Measurements from ENCODE around the gene POU2AF2.
"Not testable (repeated sequence)": the region's sequence is repeated elsewhere in the genome, so short reads cannot be mapped to it uniquely, and the experiment has no call there.

Gene POU2AF2

DNA sequence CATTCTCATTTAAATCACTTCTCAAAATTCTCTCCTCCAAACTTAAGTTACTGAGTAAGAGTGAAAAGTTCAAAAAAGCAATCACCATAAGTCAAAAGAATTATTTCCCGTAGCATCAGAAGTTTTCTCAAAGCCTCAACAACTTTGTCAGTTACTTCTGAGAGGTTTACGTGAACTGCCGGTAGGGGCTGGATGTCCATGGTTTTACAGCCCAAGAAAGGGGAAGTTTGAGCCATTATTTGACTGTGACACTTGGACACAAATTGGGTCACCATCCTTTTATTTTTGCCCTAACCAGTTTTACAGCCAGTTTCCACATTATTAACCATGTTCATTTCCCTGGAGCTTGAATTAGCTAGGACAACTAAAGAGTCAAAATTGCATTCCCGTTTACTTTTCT lies 60.4 kb downstream of the POU2AF2 start:
- DNase-seq: no peak

DNA sequence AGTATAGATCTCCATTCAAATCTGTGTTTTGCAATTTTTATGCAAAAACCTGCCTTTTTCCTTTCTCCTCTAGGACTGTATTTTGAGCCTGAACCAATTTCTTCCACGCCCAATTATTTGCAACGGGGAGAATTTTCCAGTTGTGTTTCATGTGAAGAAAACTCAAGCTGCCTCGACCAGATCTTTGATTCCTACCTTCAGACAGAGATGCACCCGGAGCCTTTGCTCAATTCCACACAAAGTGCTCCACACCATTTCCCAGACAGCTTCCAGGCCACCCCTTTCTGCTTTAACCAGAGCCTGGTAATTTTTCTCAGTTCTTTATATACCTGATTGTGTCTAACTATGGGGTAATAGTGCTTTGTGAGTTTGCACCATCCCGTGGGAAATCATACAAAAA lies 60.8 kb downstream of the POU2AF2 start:
- no peak for DNase-seq

DNA sequence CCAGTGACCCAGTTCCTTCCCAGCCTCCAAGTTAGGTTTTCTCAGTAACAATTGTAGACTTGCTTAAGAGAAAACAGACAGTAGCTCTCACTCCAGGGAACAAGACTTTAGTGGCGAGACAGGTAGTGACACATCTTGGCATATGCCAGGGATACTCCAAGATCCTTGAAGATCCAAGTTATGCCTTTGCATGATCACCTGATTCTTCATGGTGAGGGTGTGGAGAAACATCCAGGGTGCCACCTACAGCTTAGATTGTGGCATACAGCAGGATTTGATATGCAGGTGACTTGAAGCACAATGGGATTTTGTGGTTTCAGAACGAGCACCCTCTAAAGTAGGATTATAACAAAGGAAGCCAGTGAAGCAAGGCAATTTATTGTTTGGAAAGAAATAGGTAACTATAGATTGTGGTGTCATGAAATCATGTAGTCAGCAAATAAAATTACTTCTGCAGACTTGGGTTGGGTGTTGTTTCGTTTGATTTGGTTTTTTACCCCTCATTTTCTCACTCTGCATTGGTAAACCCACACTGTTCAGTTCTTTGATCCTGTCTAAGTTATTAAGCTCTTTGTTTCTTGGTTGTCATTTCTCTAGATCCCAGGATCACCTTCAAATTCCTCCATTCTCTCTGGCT lies 62.1 kb downstream of the POU2AF2 start:
- no peak for DNase-seq

DNA sequence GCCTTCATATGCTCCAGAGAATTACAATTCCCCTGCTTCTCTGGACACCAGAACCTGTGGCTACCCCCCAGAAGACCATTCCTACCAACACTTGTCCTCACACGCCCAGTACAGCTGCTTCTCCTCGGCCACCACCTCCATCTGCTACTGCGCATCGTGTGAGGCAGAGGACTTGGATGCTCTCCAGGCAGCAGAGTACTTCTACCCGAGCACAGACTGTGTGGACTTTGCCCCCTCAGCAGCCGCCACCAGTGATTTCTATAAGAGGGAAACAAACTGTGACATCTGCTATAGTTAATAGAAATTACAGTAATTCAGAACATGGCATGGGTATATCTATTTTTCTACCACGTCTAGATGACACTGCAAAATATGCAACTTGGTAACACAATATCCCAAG lies 62.6 kb downstream of the POU2AF2 start:
- no peak for DNase-seq

DNA sequence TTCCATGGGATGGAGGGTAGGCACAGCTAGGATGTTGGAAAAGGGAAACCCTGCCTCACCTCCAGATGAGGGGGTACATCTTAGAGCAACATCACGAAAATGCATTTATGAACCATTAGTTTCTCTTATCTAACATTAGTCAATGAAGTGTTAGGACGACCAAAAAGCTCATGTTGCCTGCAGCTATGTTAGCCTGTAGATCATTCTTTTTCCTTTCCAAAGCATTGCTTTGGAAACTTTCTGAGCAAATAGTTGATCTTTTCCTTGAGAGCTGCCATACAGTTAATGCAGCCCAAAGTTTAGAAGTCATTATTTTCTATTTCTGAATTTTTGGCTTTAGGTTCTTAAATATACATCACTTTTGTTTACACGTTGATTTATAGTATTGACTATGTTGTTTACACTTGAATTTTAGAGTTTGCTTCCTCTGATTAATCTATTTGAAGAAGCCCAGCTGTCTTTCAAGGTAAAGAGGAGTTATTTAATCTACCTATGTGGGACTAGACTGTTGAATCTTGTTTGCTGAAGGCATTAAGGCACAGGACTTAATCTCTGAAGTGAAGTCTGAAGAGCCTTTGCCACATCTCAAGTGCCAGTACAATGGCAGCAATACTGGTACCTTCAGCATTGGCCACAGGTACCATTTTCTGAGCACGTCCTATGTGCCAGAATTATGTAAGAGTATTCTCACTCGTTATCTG lies 63.8 kb downstream of the POU2AF2 start:
- DNase-seq: no peak

DNA sequence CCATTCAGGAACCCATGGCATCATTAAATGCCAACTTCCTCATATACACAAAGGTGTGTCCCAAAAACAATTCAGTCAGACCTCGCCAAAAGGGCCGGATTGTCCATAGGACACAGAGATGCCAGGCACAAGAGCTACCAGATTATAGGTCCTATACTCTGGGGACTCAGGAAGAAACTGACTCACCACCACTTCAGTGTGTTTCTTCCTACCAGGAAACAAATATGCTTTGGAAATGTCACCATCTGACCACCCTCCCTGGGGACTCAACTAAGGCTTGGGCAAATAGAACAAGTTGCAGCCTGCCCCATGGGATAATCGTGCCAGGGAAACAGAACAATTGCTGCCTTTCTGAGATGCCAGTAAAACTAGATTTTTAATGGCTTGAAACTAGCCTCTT lies 64.6 kb downstream of the POU2AF2 start:
- DNase-seq: no peak

DNA sequence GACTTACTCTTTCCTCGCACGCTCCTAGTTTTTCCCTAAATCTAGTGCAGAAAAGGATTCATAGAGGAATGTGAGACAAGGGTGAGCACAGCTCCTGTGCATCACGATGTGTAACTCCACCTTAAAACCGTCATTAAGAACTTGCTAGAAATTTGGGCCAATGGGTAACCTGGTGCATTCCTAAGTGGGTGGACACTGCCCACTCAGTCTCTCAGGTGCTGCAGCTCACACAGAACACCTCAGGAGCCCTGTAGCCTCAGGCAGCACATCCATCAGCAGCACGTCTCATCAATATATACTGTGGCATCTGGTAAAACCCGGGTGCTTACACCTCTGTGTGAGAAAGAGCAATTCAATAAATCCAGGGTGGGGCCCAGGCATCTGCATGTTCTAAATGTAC lies 65.2 kb downstream of the POU2AF2 start:
- no peak for DNase-seq

DNA sequence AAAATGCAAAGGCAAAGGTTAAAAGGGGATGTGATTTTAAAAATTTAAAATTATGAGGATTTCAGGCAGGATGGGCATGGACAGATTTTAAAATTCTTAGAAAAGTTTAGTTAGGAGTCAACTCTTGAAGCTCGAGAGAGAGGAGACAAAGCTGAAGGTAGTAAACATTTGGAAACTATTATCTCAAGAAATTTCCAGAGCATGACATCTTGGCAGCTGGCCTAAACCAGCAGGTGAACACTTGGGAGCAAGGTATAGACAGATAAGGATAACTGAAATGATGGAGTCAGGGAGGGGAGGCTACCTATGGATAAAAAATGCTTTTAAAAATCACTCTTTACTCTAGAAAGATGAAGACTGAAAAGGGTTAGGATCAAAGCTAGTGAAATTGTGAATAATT lies 66.6 kb downstream of the POU2AF2 start:
- DNase-seq: no peak

DNA sequence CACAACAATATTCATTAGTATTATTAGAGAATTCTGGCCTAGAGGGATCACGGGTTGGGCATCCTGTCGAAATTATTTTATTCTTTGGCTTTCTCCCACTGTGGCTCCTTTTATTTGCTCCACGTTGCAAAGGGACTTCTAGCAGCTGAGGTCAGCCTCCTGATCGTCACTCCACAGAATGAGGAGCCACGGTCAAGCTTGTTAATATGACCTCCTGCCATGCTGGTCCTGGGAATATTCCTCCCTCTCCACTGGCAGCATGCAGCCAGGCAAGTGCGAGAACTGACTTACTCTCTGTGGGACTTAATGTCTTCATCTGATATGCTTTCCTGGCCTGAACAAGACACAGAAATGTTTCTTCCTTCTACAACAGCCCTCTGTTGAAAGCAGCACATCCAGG lies 73.8 kb downstream of the POU2AF2 start:
- DNase-seq: no peak

DNA sequence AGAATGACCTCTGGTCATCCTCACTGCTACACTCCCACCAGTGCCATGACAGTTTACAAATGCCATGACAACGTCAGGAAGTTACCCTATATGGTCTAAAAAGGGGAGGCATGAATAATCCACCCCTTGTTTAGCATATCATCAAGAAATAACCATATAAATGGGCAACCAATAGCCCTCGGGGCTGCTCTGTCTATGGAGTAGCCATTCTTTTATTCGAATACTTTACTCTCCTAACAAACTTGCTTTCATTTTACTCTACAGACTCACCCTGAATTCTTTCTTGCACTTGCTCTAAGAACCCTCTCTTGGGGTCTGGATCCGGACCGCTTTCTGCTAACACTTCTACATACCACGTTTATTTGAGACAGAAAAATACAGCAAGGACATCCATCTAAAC lies 74.7 kb downstream of the POU2AF2 start:
- DNase-seq: not testable (repeated sequence)

DNA sequence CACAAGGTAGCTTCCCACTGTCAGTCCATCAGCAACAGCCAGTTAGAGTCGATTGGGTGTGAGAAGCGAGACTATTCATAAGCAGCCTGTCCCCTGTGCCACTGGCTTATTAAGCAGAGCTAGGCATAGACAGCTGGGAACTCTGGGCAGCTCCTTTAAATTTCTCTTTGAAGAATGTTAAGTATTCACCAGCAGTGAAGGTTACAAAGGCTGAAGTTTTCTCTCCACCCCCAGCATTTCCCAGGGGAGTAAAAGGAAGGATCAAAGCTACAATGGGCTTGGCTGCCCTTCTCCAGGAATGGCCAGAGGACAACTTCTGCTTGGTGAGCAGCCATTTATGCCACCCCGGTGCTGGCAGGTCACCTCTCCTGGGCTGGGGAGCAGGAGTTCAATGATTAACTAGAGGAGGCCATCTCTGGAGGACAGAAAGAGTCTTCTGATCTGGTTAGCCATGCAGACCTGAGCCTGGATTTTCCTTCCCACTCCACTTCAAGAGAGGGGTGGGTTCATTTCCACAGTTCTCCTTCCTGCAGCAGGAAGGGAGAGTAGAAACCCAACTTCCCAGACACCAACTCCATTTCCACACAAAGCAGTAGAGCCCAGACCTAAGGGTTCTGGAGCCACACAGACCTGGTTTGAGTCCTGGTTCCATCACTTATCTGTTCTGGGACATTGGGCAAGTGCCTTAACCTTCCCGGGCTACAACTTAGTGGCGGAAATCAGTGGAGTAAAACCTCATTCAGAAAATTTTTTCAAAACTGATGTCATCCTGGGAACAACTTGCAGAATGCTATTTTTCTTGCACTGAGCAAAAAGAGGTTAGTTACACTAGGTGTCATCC lies 75.4 kb downstream of the POU2AF2 start:
- no peak for DNase-seq

DNA sequence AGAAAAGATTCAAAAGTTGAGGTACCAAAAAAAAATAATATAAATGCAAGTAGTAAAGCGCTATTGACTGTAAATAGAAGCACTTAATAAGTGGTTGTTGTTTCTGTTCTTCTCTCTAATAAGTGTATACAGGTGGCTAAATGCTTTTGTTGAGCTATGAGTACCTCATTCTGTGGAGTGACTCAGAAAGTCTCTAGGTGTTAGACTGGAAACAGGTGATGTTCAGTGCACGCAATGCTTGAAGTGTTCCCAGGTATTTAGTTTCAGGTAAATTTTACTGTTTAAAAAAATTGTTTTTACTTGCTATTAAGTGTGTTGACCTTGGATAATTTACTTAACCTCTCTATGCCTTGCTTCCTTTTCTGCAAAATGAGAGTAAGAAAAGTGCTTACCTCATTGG lies 77.0 kb downstream of the POU2AF2 start:
- DNase-seq: no peak

DNA sequence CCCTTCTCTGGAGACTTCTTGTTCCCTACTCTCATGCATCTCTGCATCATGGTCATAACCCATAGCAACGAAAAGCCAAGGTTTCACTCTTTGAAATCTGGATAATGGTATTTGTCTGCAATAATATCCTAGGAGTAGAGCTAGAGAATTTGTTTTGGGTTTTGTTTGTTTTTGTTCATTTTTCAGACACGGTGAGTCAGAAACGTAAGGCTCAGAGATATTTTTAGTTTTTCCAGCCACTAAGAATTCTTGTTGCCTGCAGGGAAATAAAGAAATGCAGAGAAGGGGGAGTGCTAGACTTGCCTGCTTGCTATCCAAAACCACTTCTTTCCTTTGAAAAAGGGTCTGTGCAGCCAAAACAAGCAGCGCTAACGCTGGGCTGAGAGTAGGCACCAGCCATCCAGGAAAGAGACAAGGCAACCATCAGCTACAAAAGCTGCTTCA lies 78.8 kb downstream of the POU2AF2 start:
- no peak for DNase-seq

DNA sequence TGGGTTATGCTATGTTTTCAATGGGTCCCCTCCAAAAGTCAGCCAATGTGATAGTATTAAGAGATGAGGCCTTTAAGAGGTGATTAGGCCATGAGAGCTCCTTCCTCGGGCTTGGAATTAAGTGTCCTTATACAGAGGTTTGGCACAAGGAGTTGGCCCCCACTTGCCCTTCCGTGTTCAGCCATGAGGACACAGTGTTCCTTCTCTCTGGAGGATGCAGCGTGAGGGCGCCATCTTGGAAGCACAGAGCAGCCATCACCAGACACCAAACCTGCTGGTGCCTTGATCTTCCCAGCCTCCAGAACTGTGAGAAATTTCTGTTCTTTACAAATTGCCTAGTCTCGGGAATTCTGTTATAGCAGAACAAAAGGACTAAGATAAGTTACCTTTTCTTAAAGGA lies 79.7 kb downstream of the POU2AF2 start:
- no peak for DNase-seq

DNA sequence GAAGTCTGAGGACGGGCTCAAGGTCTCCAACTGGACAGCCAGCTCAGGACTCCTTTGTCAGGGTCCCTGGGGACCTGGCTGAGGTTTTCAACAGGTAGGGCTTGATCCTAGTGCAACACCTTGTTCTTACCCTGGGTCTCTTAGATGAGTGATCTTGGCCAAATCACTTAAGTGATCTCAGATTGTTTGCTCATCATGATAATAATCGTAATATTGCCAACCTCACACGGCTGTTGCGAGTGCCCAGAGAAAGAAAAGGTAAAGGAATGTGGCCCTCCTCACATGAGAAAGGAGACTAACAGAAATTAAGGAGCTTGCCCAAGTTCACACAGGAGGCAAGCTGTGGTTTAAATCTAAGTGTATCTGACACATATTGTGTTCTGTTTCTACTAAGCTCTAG lies 81.3 kb downstream of the POU2AF2 start:
- DNase-seq: no peak

DNA sequence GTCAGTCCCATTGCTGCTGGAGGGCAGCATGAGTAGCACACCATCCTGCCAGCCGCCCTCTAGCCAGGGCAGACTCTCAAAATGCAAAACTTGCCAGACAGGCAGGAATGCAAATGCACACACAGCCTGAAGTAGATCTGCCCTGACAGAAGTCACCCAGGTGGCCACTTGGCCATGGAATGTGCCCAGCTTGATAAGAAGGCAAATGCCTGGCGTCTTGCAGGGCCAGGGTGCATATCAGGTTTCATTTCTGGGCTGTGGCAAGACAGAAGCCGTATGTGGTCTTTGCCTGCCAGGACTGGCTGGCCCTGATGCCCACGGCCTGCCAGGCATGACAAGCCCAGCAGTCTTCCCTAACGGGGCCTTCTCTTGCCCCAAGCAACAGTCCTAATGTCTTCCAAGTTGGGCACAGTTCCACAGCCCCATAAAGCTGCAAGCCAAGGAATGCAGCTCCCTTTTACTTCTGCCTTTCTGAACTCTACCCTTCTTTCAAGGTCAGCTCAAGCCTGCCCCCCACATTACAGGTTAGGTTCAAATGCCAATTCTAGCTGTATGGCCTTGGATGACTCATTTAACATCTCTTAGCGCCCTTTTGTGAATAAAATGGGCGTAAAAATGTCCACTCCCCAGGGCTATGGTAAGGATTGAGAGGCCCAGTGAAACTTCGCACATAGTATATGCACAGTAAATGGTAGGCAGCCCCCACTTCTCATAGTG lies 82.5 kb downstream of the POU2AF2 start:
- DNase-seq: no peak

DNA sequence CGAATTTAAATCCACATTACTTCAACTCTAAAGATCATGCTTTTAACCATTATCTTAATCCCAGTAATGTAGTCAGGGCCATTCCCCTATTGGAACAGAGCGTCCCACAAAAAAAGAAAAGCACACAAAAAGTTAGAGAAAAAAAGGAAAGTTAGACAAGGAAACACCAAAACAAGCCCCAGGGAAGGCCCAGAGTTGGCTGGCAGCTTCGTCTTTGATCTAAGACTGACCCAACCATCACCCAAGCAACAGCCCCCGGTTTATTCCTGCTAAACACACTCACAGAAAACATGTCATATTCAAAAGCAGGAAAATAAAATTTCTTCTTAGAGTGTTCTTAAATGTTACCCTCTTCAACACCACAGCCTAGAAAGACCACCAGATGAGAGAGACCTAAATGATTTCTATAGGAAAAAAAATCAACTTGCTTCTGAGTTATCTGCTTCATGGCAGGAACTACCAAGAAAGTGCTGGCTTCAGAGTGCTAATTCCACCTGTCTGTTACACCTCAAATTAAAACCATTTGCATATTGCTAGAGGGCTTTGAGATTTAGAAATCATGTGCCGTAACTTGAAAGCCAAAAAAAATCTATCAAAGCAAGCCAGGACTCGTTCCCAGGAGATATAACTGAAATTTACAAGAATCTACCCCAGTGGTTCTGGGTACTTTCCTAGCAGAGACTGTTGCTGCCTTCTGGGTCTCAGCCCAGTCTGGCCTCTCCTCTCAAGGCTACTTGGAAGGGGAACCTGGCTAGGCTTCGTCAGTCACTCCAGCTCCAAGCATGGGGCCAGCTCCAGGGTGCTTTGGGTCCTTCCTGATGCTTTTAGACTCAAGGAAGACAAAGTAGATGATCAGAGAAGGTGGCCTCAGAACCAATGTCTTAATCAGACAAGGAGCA lies 84.0 kb downstream of the POU2AF2 start:
- peak; percentile 67 for DNase-seq

DNA sequence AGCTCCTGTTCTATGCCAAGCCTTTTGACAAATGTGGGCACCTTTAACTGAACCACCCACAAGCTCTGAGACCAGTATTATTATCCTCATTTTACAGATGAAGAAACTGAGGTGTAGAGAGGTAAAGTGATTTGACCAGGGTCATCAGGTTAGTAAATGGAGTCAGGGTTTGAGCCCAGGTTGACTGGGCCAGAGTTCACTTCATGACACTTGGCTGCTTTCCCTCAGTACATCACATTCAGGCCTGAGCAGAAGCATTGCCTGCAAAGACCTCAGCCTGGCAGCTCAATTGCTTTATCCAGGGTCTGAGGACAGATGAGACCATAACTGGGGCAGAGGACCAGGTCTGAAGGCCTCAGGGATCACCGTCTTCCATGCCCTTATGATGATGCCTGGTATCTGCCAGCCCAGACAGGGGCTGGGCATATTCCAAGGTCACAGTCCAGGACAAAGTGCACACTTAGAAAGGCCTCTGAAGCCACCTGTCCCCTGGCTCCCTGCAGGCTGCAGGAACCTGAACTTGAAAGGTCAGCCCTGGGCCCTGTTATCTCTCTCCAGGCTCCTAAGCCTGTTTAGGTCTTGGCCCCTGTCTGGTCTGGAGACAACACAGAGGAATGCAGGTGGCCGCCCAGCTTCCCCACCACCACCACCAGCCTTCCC lies 84.8 kb downstream of the POU2AF2 start:
- no peak for DNase-seq

DNA sequence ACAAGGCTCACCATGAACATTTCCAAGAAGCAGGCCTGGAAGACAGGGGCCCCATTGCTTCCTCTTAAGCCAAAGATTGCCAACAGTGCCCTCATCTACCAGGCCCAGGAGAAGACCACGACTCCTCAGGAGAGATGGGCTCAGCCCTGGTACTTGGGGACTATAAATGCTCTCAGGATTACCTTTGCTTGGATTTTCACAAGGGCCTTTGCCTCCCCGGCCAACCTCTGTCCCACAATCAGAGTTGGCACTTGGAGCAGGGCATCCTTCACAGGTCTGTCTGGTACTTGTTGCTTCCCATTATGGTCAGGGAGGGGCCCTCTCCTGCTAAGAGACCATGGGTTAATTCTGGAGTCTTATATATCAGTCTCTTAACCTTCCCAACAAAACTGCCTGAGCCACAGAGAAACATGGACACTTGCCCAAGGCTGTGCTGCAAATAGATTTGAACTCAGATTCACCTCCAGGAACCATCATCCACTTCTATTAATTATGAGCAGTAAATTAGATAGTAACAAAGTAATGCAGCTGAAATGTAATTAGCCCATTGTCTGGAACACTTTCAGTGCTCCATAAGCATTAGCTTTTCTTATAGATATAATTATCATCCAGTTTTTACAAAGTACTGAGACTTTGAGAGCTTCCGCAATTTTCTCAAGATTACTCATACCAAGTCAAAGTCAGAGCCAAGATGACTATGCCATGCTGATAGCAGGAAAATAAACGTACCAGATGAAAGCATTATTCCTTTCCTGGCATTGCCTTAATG lies 86.4 kb downstream of the POU2AF2 start:
- no peak for DNase-seq
